BE2C (cell line): ENCODE measurements around the gene CAPN14.

Experiments used
- DNase-seq: peaks from one replicate; pipeline ENCODE4 v3.0.0-alpha.2; 2020
- H3K27me3 ChIP-seq: fragments of 250-450 bp; sonication (Bioruptor Pico); 2 replicates; pipeline ENCODE4 v1.5.1; 2020; ENCODE audit warnings: mild to moderate bottlenecking
- H3K36me3 ChIP-seq: fragments of 250-450 bp; sonication (Bioruptor Pico); 2 replicates; pipeline ENCODE4 v1.5.1; 2020; ENCODE audit warnings: mild to moderate bottlenecking
- H3K4me1 ChIP-seq: fragments of 250-450 bp; sonication (Bioruptor Pico); 2 replicates; pipeline ENCODE4 v1.5.1; 2020
- H3K4me3 ChIP-seq: 2 replicates; pipeline ENCODE4 v1.5.1; 2011; ENCODE audit warnings: low read depth, low read length
- H3K9me3 ChIP-seq: fragments of 250-450 bp; sonication (Bioruptor Pico); 2 replicates; pipeline ENCODE4 v1.5.1; 2020
- TF ChIP-seq, protein P1 (sequence below): IDR thresholded peaks from 2 replicates; pipeline ENCODE4 v1.5.1; 2012; ENCODE audit warnings: mild to moderate bottlenecking, low read depth, low read length

The CAPN14 gene

DNA sequence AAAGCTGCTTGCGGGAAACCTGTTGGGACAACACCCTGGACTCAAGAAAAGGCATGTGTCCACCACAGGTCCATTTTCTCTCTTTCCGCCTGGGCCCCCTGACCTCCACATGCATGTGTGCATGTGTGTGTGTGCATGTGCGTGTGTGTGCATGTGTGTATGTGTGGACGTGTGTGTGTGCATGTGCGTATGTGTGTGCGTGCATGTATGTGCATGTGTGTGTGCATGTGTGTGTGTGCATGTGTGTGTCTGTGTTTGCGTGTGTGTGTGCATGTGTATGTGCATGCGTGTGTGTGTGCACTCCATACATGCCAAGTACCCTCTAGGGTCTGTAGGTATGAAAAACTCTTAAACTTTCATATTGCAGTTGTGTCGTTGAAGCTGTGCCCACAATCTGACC lies 16.3 kb downstream of the CAPN14 start:
- Histone ChIP-seq H3K27me3 (no peaks in the 10 kb centered on the region), H3K36me3 (no peaks in the 10 kb centered on the region), H3K9me3 (no peaks in the 10 kb centered on the region), H3K4me1 (no peaks in the 10 kb centered on the region), H3K4me3 (no peak overlapping the region)
- DNase-seq = no peak
- TF ChIP-seq, protein P1, sequence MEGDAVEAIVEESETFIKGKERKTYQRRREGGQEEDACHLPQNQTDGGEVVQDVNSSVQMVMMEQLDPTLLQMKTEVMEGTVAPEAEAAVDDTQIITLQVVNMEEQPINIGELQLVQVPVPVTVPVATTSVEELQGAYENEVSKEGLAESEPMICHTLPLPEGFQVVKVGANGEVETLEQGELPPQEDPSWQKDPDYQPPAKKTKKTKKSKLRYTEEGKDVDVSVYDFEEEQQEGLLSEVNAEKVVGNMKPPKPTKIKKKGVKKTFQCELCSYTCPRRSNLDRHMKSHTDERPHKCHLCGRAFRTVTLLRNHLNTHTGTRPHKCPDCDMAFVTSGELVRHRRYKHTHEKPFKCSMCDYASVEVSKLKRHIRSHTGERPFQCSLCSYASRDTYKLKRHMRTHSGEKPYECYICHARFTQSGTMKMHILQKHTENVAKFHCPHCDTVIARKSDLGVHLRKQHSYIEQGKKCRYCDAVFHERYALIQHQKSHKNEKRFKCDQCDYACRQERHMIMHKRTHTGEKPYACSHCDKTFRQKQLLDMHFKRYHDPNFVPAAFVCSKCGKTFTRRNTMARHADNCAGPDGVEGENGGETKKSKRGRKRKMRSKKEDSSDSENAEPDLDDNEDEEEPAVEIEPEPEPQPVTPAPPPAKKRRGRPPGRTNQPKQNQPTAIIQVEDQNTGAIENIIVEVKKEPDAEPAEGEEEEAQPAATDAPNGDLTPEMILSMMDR = no peak

DNA sequence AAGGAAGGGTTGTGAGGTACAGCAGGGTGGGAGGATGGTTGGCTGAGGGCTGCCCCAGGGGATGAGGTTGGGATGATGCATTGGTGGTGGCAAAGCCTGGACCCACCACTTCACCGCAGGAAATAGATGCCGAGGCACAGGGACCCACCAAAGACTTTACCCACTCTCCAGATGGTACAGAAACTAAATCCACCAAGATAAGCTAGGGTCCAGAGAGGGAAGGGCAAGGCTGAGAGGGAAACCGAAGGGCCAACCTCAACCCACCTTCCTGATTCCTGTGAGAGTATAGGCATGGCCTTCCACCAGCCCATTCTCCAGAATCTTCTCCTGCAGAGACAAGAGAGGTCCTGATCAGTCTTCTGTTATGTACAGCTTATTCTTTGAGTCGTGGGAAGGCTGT lies 18.1 kb downstream of the CAPN14 start:
- Histone ChIP-seq H3K9me3 (no peaks in the 10 kb centered on the region), H3K4me1 (no peaks in the 10 kb centered on the region), H3K36me3 (no peaks in the 10 kb centered on the region), H3K4me3 (no peak overlapping the region), H3K27me3 (no peaks in the 10 kb centered on the region)
- TF ChIP-seq, protein P1 = no peak
- DNase-seq = no peak

DNA sequence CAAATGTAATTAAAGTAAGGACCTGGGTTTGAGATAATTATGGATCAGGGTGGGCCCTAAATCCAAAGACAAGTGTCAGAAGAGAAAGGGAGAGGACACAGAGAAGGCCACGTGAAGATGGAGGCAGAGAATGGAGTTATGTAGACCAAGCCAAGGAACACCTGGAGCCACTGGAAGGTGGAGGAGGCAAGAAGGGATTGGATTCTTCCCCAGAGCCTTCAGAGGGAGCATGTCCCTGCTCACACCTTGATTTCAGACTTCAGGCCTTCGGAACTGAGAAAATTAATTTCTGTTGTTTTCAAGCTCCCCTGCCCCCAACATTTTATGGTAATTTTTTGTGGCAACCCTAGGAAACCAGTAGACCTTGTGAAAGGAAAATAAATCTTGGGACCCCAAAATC lies 19.6 kb downstream of the CAPN14 start:
- Histone ChIP-seq H3K4me3 (no peak overlapping the region), H3K27me3 (no peaks in the 10 kb centered on the region), H3K36me3 (no peaks in the 10 kb centered on the region), H3K4me1 (no peaks in the 10 kb centered on the region), H3K9me3 (no peaks in the 10 kb centered on the region)
- no peak for DNase-seq
- TF ChIP-seq, protein P1 = no peak

DNA sequence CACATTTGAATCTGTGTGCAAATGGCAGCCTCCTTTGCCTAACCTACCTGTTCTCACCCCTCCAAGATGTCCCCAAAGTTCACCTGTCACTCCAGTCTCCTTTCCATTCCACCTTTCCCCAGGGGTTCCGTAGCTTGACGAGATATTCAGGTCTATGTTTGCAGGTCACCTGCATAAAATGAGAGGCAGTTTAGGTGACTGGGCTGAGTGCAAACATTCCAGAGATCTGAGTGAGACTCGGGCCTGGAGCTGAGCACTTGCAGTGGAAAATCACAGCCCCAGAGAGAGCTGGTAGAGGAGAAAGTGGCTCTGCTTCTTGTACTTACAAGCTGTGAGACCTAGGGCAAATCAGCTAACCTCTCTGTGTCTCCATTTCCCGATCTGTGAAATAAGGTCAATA lies 20.1 kb downstream of the CAPN14 start:
- TF ChIP-seq, protein P1 = no peak
- H3K9me3 ChIP-seq = no peaks in the 10 kb centered on the region
- no peaks in the 10 kb centered on the region for H3K27me3 ChIP-seq
- H3K4me3 ChIP-seq = no peak overlapping the region
- H3K4me1 ChIP-seq = no peaks in the 10 kb centered on the region
- no peak for DNase-seq
- no peaks in the 10 kb centered on the region for H3K36me3 ChIP-seq

DNA sequence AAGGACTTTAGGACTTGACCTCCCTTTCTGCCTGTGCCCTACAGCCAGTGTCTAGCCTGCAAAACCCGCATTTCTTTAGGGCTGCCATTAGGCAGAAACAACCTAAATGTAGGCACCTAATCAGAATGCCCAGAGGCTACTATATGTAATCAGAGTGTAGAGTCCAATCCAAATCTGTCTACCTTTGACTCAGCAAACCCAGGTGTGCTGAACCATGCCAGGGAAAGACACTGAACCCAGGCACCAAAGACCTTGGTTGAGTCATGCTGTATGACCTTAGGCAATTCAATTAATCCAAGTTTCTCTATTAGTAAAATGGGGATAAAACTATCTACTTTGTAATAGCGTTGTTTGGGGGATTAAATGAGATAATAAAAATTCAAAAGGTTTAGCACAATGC lies 20.7 kb downstream of the CAPN14 start:
- H3K27me3 ChIP-seq = no peaks in the 10 kb centered on the region
- H3K36me3 ChIP-seq = no peaks in the 10 kb centered on the region
- no peak for DNase-seq
- TF ChIP-seq, protein P1 = no peak
- H3K4me1 ChIP-seq = no peaks in the 10 kb centered on the region
- no peaks in the 10 kb centered on the region for H3K9me3 ChIP-seq
- H3K4me3 ChIP-seq = no peak overlapping the region

DNA sequence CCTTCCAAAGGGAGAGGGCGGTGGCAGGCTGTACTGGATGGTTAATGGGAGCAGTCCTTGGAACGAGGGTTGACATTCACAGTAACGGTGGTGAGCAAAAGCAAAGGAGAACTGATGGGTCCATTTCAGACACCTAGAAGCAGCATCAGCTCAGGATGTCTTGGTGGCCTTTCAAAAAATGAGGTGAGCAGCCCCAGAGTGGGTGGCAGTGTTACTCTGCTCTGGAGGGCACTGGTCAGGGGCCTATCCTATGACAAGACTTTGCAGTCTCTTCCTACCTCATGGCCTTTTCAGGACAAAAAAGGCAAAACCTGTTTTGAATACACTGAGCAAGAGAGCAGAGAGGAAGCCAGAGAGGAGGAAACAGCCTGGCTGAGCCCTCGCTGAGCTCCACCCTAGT lies 23.5 kb downstream of the CAPN14 start:
- DNase-seq = no peak
- TF ChIP-seq, protein P1 = no peak
- Histone ChIP-seq H3K9me3 (no peaks in the 10 kb centered on the region), H3K4me3 (no peak overlapping the region), H3K4me1 (no peaks in the 10 kb centered on the region), H3K36me3 (no peaks in the 10 kb centered on the region), H3K27me3 (no peaks in the 10 kb centered on the region)
